WTC11 (cell line): ENCODE data around the gene TIGD2.

Source experiments
- ATF3 ChIP-seq: sonication (generic); formaldehyde crosslinking; conservative IDR thresholded peaks from 2 replicates; pipeline ENCODE4 v1.8.1; 2022; ENCODE audit warnings: mild to moderate bottlenecking, missing genetic modification reagents
- ELF4 ChIP-seq: sonication (generic); formaldehyde crosslinking; IDR thresholded peaks from 2 replicates; pipeline ENCODE4 v1.8.1; 2022; ENCODE audit warnings: low read depth, mild to moderate bottlenecking, moderate library complexity, missing genetic modification reagents
- JUN ChIP-seq: sonication (generic); formaldehyde crosslinking; IDR thresholded peaks from 2 replicates; pipeline ENCODE4 v1.8.0; 2023; ENCODE audit warnings: mild to moderate bottlenecking, missing genetic modification reagents
- USF2 ChIP-seq: sonication (generic); formaldehyde crosslinking; IDR thresholded peaks from 2 replicates; pipeline ENCODE4 v1.8.1; 2023; ENCODE audit warnings: mild to moderate bottlenecking, missing genetic modification reagents, moderate library complexity
- TF ChIP-seq, protein P1 (sequence below): fragments of 200-600 bp; IDR thresholded peaks from 2 replicates; pipeline ENCODE4 v1.8.0; 2022; ENCODE audit warnings: antibody characterized with exemption
- TF ChIP-seq, protein P2 (sequence below): sonication (generic); formaldehyde crosslinking; IDR thresholded peaks from 2 replicates; pipeline ENCODE4 v1.8.1; 2022; ENCODE audit warnings: low read depth, mild to moderate bottlenecking, moderate library complexity, missing genetic modification reagents, borderline replicate concordance
- TF ChIP-seq, protein P3 (sequence below): sonication (generic); formaldehyde crosslinking; IDR thresholded peaks from 2 replicates; pipeline ENCODE4 v1.8.0; 2022; ENCODE audit warnings: mild to moderate bottlenecking, missing genetic modification reagents
- TF ChIP-seq, protein P4 (sequence below): sonication (generic); formaldehyde crosslinking; IDR thresholded peaks from 2 replicates; pipeline ENCODE4 v1.8.1; 2023; ENCODE audit warnings: mild to moderate bottlenecking, missing genetic modification reagents, borderline replicate concordance

GRCh38 chr4:89134775-89135319, 23.5 kb downstream of the TIGD2 start:
- TF ChIP-seq, protein P1, sequence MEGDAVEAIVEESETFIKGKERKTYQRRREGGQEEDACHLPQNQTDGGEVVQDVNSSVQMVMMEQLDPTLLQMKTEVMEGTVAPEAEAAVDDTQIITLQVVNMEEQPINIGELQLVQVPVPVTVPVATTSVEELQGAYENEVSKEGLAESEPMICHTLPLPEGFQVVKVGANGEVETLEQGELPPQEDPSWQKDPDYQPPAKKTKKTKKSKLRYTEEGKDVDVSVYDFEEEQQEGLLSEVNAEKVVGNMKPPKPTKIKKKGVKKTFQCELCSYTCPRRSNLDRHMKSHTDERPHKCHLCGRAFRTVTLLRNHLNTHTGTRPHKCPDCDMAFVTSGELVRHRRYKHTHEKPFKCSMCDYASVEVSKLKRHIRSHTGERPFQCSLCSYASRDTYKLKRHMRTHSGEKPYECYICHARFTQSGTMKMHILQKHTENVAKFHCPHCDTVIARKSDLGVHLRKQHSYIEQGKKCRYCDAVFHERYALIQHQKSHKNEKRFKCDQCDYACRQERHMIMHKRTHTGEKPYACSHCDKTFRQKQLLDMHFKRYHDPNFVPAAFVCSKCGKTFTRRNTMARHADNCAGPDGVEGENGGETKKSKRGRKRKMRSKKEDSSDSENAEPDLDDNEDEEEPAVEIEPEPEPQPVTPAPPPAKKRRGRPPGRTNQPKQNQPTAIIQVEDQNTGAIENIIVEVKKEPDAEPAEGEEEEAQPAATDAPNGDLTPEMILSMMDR: no peak
- TF ChIP-seq JUN (CRISPR knock-in tag): no peak
- TF ChIP-seq ELF4 (CRISPR knock-in tag): no peak
- TF ChIP-seq, protein P2, sequence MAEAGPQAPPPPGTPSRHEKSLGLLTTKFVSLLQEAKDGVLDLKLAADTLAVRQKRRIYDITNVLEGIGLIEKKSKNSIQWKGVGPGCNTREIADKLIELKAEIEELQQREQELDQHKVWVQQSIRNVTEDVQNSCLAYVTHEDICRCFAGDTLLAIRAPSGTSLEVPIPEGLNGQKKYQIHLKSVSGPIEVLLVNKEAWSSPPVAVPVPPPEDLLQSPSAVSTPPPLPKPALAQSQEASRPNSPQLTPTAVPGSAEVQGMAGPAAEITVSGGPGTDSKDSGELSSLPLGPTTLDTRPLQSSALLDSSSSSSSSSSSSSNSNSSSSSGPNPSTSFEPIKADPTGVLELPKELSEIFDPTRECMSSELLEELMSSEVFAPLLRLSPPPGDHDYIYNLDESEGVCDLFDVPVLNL: no peak
- TF ChIP-seq USF2 (CRISPR knock-in tag): peak; percentile 52
- no peak for TF ChIP-seq ATF3 (CRISPR knock-in tag)
- TF ChIP-seq, protein P3, sequence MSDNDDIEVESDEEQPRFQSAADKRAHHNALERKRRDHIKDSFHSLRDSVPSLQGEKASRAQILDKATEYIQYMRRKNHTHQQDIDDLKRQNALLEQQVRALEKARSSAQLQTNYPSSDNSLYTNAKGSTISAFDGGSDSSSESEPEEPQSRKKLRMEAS (CRISPR knock-in tag): no peak
- TF ChIP-seq, protein P4, sequence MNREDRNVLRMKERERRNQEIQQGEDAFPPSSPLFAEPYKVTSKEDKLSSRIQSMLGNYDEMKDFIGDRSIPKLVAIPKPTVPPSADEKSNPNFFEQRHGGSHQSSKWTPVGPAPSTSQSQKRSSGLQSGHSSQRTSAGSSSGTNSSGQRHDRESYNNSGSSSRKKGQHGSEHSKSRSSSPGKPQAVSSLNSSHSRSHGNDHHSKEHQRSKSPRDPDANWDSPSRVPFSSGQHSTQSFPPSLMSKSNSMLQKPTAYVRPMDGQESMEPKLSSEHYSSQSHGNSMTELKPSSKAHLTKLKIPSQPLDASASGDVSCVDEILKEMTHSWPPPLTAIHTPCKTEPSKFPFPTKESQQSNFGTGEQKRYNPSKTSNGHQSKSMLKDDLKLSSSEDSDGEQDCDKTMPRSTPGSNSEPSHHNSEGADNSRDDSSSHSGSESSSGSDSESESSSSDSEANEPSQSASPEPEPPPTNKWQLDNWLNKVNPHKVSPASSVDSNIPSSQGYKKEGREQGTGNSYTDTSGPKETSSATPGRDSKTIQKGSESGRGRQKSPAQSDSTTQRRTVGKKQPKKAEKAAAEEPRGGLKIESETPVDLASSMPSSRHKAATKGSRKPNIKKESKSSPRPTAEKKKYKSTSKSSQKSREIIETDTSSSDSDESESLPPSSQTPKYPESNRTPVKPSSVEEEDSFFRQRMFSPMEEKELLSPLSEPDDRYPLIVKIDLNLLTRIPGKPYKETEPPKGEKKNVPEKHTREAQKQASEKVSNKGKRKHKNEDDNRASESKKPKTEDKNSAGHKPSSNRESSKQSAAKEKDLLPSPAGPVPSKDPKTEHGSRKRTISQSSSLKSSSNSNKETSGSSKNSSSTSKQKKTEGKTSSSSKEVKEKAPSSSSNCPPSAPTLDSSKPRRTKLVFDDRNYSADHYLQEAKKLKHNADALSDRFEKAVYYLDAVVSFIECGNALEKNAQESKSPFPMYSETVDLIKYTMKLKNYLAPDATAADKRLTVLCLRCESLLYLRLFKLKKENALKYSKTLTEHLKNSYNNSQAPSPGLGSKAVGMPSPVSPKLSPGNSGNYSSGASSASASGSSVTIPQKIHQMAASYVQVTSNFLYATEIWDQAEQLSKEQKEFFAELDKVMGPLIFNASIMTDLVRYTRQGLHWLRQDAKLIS (CRISPR knock-in tag): no peak
